Loucy (cell line): Measurements from ENCODE around the gene DNAH6.

ENCODE experiments used
- H2AFZ ChIP-seq: fragments of 200-600 bp; sonication (generic); 2 replicates; pipeline ENCODE4 v1.6.0; 2016; ENCODE audit warnings: antibody characterized with exemption, mild to moderate bottlenecking, low read length, moderate library complexity
- H3F3A ChIP-seq: fragments of 200-600 bp; 2 replicates; pipeline ENCODE4 v1.6.0; 2016; ENCODE audit warnings: antibody characterized with exemption, low read depth, mild to moderate bottlenecking
- H3K27me3 ChIP-seq: fragments of 200-600 bp; sonication (generic); 2 replicates; pipeline ENCODE4 v1.6.1; 2014; ENCODE audit warnings: low read length, mild to moderate bottlenecking; ENCODE audit not compliant: insufficient read depth, poor library complexity, severe bottlenecking
- H3K36me3 ChIP-seq: fragments of 200-600 bp; sonication (generic); 2 replicates; pipeline ENCODE4 v1.6.1; 2016; ENCODE audit warnings: low read length; ENCODE audit not compliant: insufficient read depth
- H3K4me1 ChIP-seq: fragments of 200-600 bp; sonication (generic); 2 replicates; pipeline ENCODE4 v1.5.1; 2014; ENCODE audit warnings: low read length, mild to moderate bottlenecking; ENCODE audit not compliant: insufficient read depth, poor library complexity, severe bottlenecking
- H3K4me2 ChIP-seq: fragments of 200-600 bp; sonication (generic); 2 replicates; pipeline ENCODE4 v1.6.0; 2014; ENCODE audit warnings: antibody characterized with exemption, low read length, low read depth, mild to moderate bottlenecking; ENCODE audit not compliant: poor library complexity, severe bottlenecking
- H3K4me3 ChIP-seq: fragments of 200-600 bp; sonication (generic); 2 replicates; pipeline ENCODE4 v1.5.1; 2014; ENCODE audit warnings: low read length, mild to moderate bottlenecking, mixed read lengths; ENCODE audit not compliant: poor library complexity, severe bottlenecking
- H3K79me2 ChIP-seq: fragments of 200-600 bp; sonication (generic); 2 replicates; pipeline ENCODE4 v1.6.1; 2014; ENCODE audit warnings: low read length; ENCODE audit not compliant: insufficient read depth
- H3K9ac ChIP-seq: fragments of 200-600 bp; sonication (generic); 2 replicates; pipeline ENCODE4 v1.6.0; 2014; ENCODE audit warnings: mild to moderate bottlenecking, low read depth, low read length, moderate library complexity; ENCODE audit not compliant: poor library complexity, severe bottlenecking
- H3K9me2 ChIP-seq: fragments of 200-600 bp; sonication (generic); replicated peaks from 2 replicates; pipeline ENCODE4 v1.6.1; 2016; ENCODE audit warnings: low read depth, low read length, mixed read lengths
- H3K9me3 ChIP-seq: fragments of 200-600 bp; sonication (generic); 2 replicates; pipeline ENCODE4 v1.6.1; 2014; ENCODE audit warnings: mild to moderate bottlenecking, antibody characterized with exemption, low read length, low read depth; ENCODE audit not compliant: insufficient read depth
- H4K20me1 ChIP-seq: fragments of 200-600 bp; sonication (generic); 2 replicates; pipeline ENCODE4 v1.6.0; 2014; ENCODE audit warnings: antibody characterized with exemption, low read length, mild to moderate bottlenecking; ENCODE audit not compliant: insufficient read depth, poor library complexity, severe bottlenecking
- EZH2phosphoT487 ChIP-seq: fragments of 200-600 bp; IDR thresholded peaks from 2 replicates; pipeline ENCODE4 v1.6.1; 2018; ENCODE audit warnings: antibody characterized with exemption, mild to moderate bottlenecking, moderate library complexity, borderline replicate concordance
- TF ChIP-seq, protein P1 (sequence below): fragments of 200-600 bp; sonication (generic); conservative IDR thresholded peaks from 2 replicates; pipeline ENCODE4 v1.5.1; 2014; ENCODE audit warnings: mild to moderate bottlenecking, antibody characterized with exemption, low read length

Gene DNAH6

GRCh38 chr2:84719434-84719833 lies 203.1 kb downstream of the DNAH6 start:
- Histone ChIP-seq H3K36me3 (no peaks in the 10 kb centered on the region), H3K9me2 (no peaks in the 10 kb centered on the region), H3K9ac (no peak overlapping the region), H3K4me2 (no peak overlapping the region), H3K9me3 (no peaks in the 10 kb centered on the region), H4K20me1 (no peaks in the 10 kb centered on the region), H3K27me3 (no peaks in the 10 kb centered on the region), H3F3A (no peaks in the 10 kb centered on the region), H3K79me2 (no peaks in the 10 kb centered on the region), H2AFZ (no peak overlapping the region), H3K4me1 (no peaks in the 10 kb centered on the region), H3K4me3 (no peak overlapping the region)
- no peak for TF ChIP-seq EZH2phosphoT487
- TF ChIP-seq, protein P1, sequence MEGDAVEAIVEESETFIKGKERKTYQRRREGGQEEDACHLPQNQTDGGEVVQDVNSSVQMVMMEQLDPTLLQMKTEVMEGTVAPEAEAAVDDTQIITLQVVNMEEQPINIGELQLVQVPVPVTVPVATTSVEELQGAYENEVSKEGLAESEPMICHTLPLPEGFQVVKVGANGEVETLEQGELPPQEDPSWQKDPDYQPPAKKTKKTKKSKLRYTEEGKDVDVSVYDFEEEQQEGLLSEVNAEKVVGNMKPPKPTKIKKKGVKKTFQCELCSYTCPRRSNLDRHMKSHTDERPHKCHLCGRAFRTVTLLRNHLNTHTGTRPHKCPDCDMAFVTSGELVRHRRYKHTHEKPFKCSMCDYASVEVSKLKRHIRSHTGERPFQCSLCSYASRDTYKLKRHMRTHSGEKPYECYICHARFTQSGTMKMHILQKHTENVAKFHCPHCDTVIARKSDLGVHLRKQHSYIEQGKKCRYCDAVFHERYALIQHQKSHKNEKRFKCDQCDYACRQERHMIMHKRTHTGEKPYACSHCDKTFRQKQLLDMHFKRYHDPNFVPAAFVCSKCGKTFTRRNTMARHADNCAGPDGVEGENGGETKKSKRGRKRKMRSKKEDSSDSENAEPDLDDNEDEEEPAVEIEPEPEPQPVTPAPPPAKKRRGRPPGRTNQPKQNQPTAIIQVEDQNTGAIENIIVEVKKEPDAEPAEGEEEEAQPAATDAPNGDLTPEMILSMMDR = no peak

DNA sequence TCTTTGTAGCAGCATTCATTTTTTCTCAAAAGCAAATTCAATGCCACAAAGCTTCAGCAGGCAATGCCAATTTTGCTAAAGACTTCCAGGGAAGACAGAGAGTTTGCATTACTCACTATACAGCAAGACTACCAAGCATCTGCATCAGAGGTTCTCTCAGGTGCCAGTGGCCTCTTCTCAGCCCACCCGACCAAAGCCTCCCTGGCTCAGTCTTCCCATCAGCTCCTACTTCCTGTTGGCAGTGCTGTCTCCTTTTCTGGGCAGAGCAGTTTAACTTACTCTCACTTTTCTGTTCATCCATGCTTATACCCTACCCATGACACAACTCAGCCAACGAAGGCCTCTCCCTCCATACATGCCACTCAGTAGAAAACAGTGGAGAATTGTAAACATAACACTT lies 207.5 kb downstream of the DNAH6 start:
- no peaks in the 10 kb centered on the region for H4K20me1 ChIP-seq
- TF ChIP-seq, protein P1 = no peak
- no peak for TF ChIP-seq EZH2phosphoT487
- no peaks in the 10 kb centered on the region for H3K79me2 ChIP-seq
- no peak overlapping the region for H3K4me2 ChIP-seq
- no peaks in the 10 kb centered on the region for H3K9me2 ChIP-seq
- H3K36me3 ChIP-seq = no peaks in the 10 kb centered on the region
- H2AFZ ChIP-seq = no peak overlapping the region
- no peak overlapping the region for H3K9ac ChIP-seq
- no peaks in the 10 kb centered on the region for H3F3A ChIP-seq
- no peaks in the 10 kb centered on the region for H3K27me3 ChIP-seq
- H3K9me3 ChIP-seq = no peaks in the 10 kb centered on the region
- H3K4me3 ChIP-seq = no peak overlapping the region
- H3K4me1 ChIP-seq = no peaks in the 10 kb centered on the region

GRCh38 chr2:84725717-84726116 lies 209.4 kb downstream of the DNAH6 start:
- no peaks in the 10 kb centered on the region for H3K27me3 ChIP-seq
- no peaks in the 10 kb centered on the region for H3K4me1 ChIP-seq
- no peaks in the 10 kb centered on the region for H3F3A ChIP-seq
- H4K20me1 ChIP-seq = no peaks in the 10 kb centered on the region
- no peak overlapping the region for H3K4me3 ChIP-seq
- H2AFZ ChIP-seq = no peak overlapping the region
- no peak for TF ChIP-seq EZH2phosphoT487
- TF ChIP-seq, protein P1 = no peak
- H3K79me2 ChIP-seq = no peaks in the 10 kb centered on the region
- no peaks in the 10 kb centered on the region for H3K9me3 ChIP-seq
- H3K9me2 ChIP-seq = no peaks in the 10 kb centered on the region
- no peak overlapping the region for H3K4me2 ChIP-seq
- no peak overlapping the region for H3K9ac ChIP-seq
- no peaks in the 10 kb centered on the region for H3K36me3 ChIP-seq
